H1 (cell line): ENCODE data around the gene MUC5B. TPM values are rescaled to one million over a fixed set of nuclear protein-coding genes. Genes with fewer than 3 reads are reported as not detected.
"Not testable (repeated sequence)": the region's sequence is repeated elsewhere in the genome, so short reads cannot be mapped to it uniquely, and the experiment has no call there.

ENCODE experiments used
- CTCF ChIA-PET: fragments of 300-600 bp; sonication (Branson Sonifier 250); formaldehyde crosslinking; loops from one replicate; lab custom pipeline; 2021; ENCODE audit not compliant: partially characterized antibody; lab: Charles Lee
- POLR2A ChIA-PET: fragments of 300-600 bp; sonication (Branson Sonifier 250); formaldehyde crosslinking; loops from one replicate; lab custom pipeline; 2021; ENCODE audit warnings: inconsistent platforms; ENCODE audit not compliant: partially characterized antibody; lab: Charles Lee
- DNase-seq, 2 experiments: peaks; one replicate each; pipeline versions ENCODE4 v3.0.0 to v3.0.0-alpha.2; 2010 to 2022; ENCODE audit warnings: low spot score in 2 of 2, low read depth in 1 of 2, mixed read lengths in 1 of 2
- FAIRE-seq: peaks from 2 replicates; lab custom pipeline; 2011; peaks lifted over from hg19 to GRCh38; lab: Jason Lieb, UNC
- H2AFZ ChIP-seq: 2 replicates; pipeline ENCODE4 v1.8.1; 2012; ENCODE audit warnings: low read length, inconsistent platforms
- H2AK5ac ChIP-seq: 2 replicates; pipeline ENCODE4 v1.6.1; 2013; ENCODE audit warnings: low read depth, low read length
- H2BK120ac ChIP-seq: replicated peaks from 2 replicates; pipeline ENCODE3; 2013; ENCODE audit warnings: low read depth, low read length, inconsistent platforms
- H2BK12ac ChIP-seq: 2 replicates; pipeline ENCODE4 v1.6.1; 2013; ENCODE audit warnings: low read depth, low read length
- H2BK15ac ChIP-seq: 2 replicates; pipeline ENCODE4 v1.6.1; 2013; ENCODE audit warnings: low read length
- H2BK20ac ChIP-seq: 2 replicates; pipeline ENCODE4 v1.6.1; 2013; ENCODE audit warnings: low read length
- H2BK5ac ChIP-seq: 2 replicates; pipeline ENCODE4 v1.6.1; 2013; ENCODE audit warnings: low read depth, low read length
- H3K14ac ChIP-seq: 2 replicates; pipeline ENCODE4 v1.6.1; 2013; ENCODE audit warnings: inconsistent platforms; ENCODE audit not compliant: insufficient read length
- H3K18ac ChIP-seq: 2 replicates; pipeline ENCODE4 v1.6.1; 2013; ENCODE audit warnings: low read length; ENCODE audit errors: extremely low read depth
- H3K23ac ChIP-seq: 2 replicates; pipeline ENCODE4 v1.6.1; 2013; ENCODE audit warnings: inconsistent platforms; ENCODE audit not compliant: insufficient read length
- H3K23me2 ChIP-seq: 2 replicates; pipeline ENCODE4 v1.6.1; 2013; ENCODE audit warnings: low read depth, low read length
- H3K27ac ChIP-seq: 2 replicates; pipeline ENCODE4 v1.6.1; 2011; ENCODE audit warnings: low read depth, low read length, inconsistent platforms
- H3K27me3 ChIP-seq, 4 experiments: replicated peaks in 1 of 4; 1 replicate in 1 of 4; 2 replicates in 3 of 4; pipeline versions ENCODE4 v1.6.1 to v1.8.1; 2011 to 2013; ENCODE audit warnings: low read length in 3 of 4, mild to moderate bottlenecking in 3 of 4, inconsistent platforms in 2 of 4, mixed read lengths in 2 of 4, moderate library complexity in 1 of 4; ENCODE audit not compliant: control insufficient read depth in 3 of 4, insufficient read depth in 3 of 4; ENCODE audit errors: extremely low read depth in 1 of 4
- H3K36me3 ChIP-seq, 4 experiments: 2 replicates each; pipeline versions ENCODE4 v1.6.1 to v1.8.1; 2011 to 2013; ENCODE audit warnings: mild to moderate bottlenecking in 4 of 4, low read length in 3 of 4, moderate library complexity in 2 of 4, control low read depth in 1 of 4, inconsistent platforms in 1 of 4; ENCODE audit not compliant: insufficient read depth in 4 of 4, control insufficient read depth in 2 of 4
- H3K4ac ChIP-seq: replicated peaks from 2 replicates; pipeline ENCODE3; 2013; ENCODE audit warnings: low read length, low read depth, mixed read lengths, inconsistent platforms; ENCODE audit not compliant: insufficient read length
- H3K4me1 ChIP-seq, 4 experiments: replicated peaks in 1 of 4; 1 replicate in 1 of 4; 2 replicates in 3 of 4; pipeline versions ENCODE4 v1.6.1 to v1.8.1; 2011 to 2013; ENCODE audit warnings: low read length in 3 of 4, inconsistent platforms in 2 of 4, mixed read lengths in 1 of 4; ENCODE audit not compliant: insufficient read depth in 4 of 4, control insufficient read depth in 3 of 4
- H3K4me2 ChIP-seq, 2 experiments: 2 replicates each; pipeline versions ENCODE4 v1.6.1 to v1.8.1; 2011 to 2013; ENCODE audit warnings: low read depth in 2 of 2, low read length in 2 of 2, control low read depth in 1 of 2, inconsistent platforms in 1 of 2, mild to moderate bottlenecking in 1 of 2; ENCODE audit not compliant: insufficient read depth in 1 of 2
- H3K4me3 ChIP-seq, 4 experiments: fragments of 200-600, 300-600 bp in 1 of 4; sonication (generic), shearing (Covaris generic), sonication (Bioruptor Twin) in 1 of 4; 2 replicates each; pipeline versions ENCODE4 v1.5.1 to v1.8.1; 2011 to 2016; ENCODE audit warnings: low read length in 4 of 4, low read depth in 3 of 4, control low read depth in 2 of 4, inconsistent platforms in 2 of 4, mild to moderate bottlenecking in 2 of 4, mixed read lengths in 1 of 4, moderate library complexity in 1 of 4; ENCODE audit not compliant: insufficient read depth in 2 of 4; ENCODE audit errors: extremely low read depth in 1 of 4
- H3K56ac ChIP-seq: replicated peaks from 2 replicates; pipeline ENCODE3; 2013; ENCODE audit warnings: low read depth, mild to moderate bottlenecking, mixed read lengths, low read length, inconsistent platforms; ENCODE audit not compliant: insufficient read length
- H3K79me1 ChIP-seq: 2 replicates; pipeline ENCODE4 v1.6.1; 2013; ENCODE audit warnings: low read depth, low read length, control low read depth
- H3K79me2 ChIP-seq, 2 experiments: 2 replicates each; pipeline versions ENCODE4 v1.6.1 to v1.8.1; 2012 to 2013; ENCODE audit warnings: low read length in 2 of 2, mild to moderate bottlenecking in 2 of 2, inconsistent platforms in 1 of 2; ENCODE audit not compliant: insufficient read depth in 2 of 2, control insufficient read depth in 1 of 2
- H3K9ac ChIP-seq, 4 experiments: replicated peaks in 1 of 4; 1 replicate in 1 of 4; 2 replicates in 3 of 4; pipeline versions ENCODE4 v1.6.1 to v1.8.1; 2011 to 2013; ENCODE audit warnings: low read depth in 3 of 4, low read length in 3 of 4, control low read depth in 2 of 4, mild to moderate bottlenecking in 2 of 4, moderate library complexity in 2 of 4, inconsistent platforms in 1 of 4; ENCODE audit errors: extremely low read depth in 1 of 4
- H3K9me3 ChIP-seq, 2 experiments: 2 replicates each; pipeline versions ENCODE4 v1.6.1 to v1.8.1; 2012 to 2013; ENCODE audit warnings: mild to moderate bottlenecking in 2 of 2, moderate library complexity in 2 of 2, control low read depth in 1 of 2, inconsistent platforms in 1 of 2, low read depth in 1 of 2, low read length in 1 of 2, mixed read lengths in 1 of 2; ENCODE audit not compliant: insufficient read depth in 2 of 2
- H4K20me1 ChIP-seq, 2 experiments: replicated peaks in 1 of 2; 2 replicates each; pipeline versions ENCODE3 to v1.8.1; 2011 to 2013; ENCODE audit warnings: inconsistent platforms in 2 of 2, low read length in 2 of 2, mild to moderate bottlenecking in 1 of 2; ENCODE audit not compliant: insufficient read depth in 2 of 2, control insufficient read depth in 1 of 2
- H4K5ac ChIP-seq: 2 replicates; pipeline ENCODE4 v1.6.1; 2013; ENCODE audit warnings: low read length, low read depth, mixed read lengths, inconsistent platforms; ENCODE audit not compliant: insufficient read length
- H4K8ac ChIP-seq: 2 replicates; pipeline ENCODE4 v1.8.0; 2013; ENCODE audit warnings: mild to moderate bottlenecking, moderate library complexity, low read length, inconsistent platforms; ENCODE audit not compliant: insufficient read depth; ENCODE audit errors: extremely low read depth
- H4K91ac ChIP-seq: replicated peaks from 2 replicates; pipeline ENCODE3; 2013; ENCODE audit warnings: low read length, mixed read lengths, inconsistent platforms; ENCODE audit not compliant: insufficient read length
- WGBS, 2 experiments: shearing (Covaris generic) in 1 of 2; methylation state at CpG; one replicate each; pipeline versions ENCODE4 v1.1.6 to v1.1.7; 2013 to 2015; ENCODE audit warnings: low lambda C conversion rate in 2 of 2, mixed read lengths in 2 of 2, inconsistent platforms in 1 of 2, low coverage in 1 of 2, missing lambda C conversion rate in 1 of 2; ENCODE audit not compliant: insufficient replicate concordance in 2 of 2, insufficient coverage in 1 of 2, insufficient read length in 1 of 2; ENCODE audit errors: extremely low coverage in 1 of 2, missing lambda C conversion rate in 1 of 2; 5-methylcytosine and 5-hydroxymethylcytosine counted together
- polyA plus RNA-seq, 7 experiments: library from polyadenylated mRNA; depleted of rRNA in 3 of 7; stranded (reverse) in 5 of 7; unstranded in 2 of 7; fragments of >200 nt in 5 of 7; fragments of 200-250 nt in 2 of 7; gene quantifications; 1 replicate in 5 of 7; 2 replicates in 1 of 7; 4 replicates in 1 of 7; pipeline versions ENCODE4 v1.2.1 to v1.2.3, GENCODE V29; 2011 to 2013; ENCODE audit warnings: missing spikeins in 2 of 7, mixed read lengths in 2 of 7
- total RNA-seq: library from RNA; stranded (reverse); fragmentation: NEBNext Ultra II Directional; extraction: Animal tissue kit (Norgen Biotek cat#: 25700); gene quantifications from 2 replicates; pipeline ENCODE4 v1.2.1, GENCODE V29; 2021

Gene MUC5B
- total and polyA plus RNA-seq, 2 of the 8 experiments (the other 6 are each of a cell fraction or from before 2014, with no cell fraction given): 0.02 to 0.03 TPM

DNA sequence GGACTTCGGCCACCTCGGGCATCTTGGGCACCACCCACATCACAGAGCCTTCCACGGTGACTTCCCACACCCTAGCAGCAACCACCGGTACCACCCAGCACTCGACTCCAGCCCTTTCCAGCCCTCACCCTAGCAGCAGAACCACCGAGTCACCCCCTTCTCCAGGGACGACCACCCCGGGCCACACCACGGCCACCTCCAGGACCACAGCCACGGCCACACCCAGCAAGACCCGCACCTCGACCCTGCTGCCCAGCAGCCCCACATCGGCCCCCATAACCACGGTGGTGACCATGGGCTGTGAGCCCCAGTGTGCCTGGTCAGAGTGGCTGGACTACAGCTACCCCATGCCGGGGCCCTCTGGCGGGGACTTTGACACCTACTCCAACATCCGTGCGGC lies 20.7 kb downstream of the MUC5B start:
- WGBS, 2 experiments: 95% methylated on average over 10 of the region's 18 CpGs; no CpG with 5 or more reads in 1 of the 2 experiments
- H3K23me2 ChIP-seq, POLR2A ChIA-PET, H3K23ac ChIP-seq, H2BK15ac ChIP-seq, H3K36me3 ChIP-seq, H3K4ac ChIP-seq, H4K91ac ChIP-seq, H2AK5ac ChIP-seq, H3K4me3 ChIP-seq, H3K27me3 ChIP-seq, H2BK120ac ChIP-seq, H3K4me1 ChIP-seq, CTCF ChIA-PET, H3K18ac ChIP-seq, H3K79me1 ChIP-seq, H3K9ac ChIP-seq, H4K20me1 ChIP-seq, H4K5ac ChIP-seq, H3K56ac ChIP-seq, H2BK5ac ChIP-seq, H2BK12ac ChIP-seq, H3K79me2 ChIP-seq, H2BK20ac ChIP-seq, DNase-seq, H3K27ac ChIP-seq, H3K4me2 ChIP-seq, H3K14ac ChIP-seq, FAIRE-seq, H2AFZ ChIP-seq, H4K8ac ChIP-seq: not testable (repeated sequence)
- peaks cover 6 to 61% of the 10 kb centered on the region in 2 experiments; a peak in 3 of 4 replicates for H3K9me3 ChIP-seq

GRCh38 chr11:1244557-1244956 lies 21.7 kb downstream of the MUC5B start:
- H4K20me1 ChIP-seq, H3K23ac ChIP-seq, H4K8ac ChIP-seq, H2BK5ac ChIP-seq, H3K36me3 ChIP-seq, H2BK12ac ChIP-seq, H2BK120ac ChIP-seq, H3K4me2 ChIP-seq, H3K4me1 ChIP-seq, H3K27me3 ChIP-seq, H2BK20ac ChIP-seq, CTCF ChIA-PET, H3K79me2 ChIP-seq, H3K18ac ChIP-seq, H3K23me2 ChIP-seq, H3K56ac ChIP-seq, H3K27ac ChIP-seq, H3K4me3 ChIP-seq, H2BK15ac ChIP-seq, H3K4ac ChIP-seq, H3K9ac ChIP-seq, POLR2A ChIA-PET, H2AFZ ChIP-seq, H3K79me1 ChIP-seq, FAIRE-seq, H4K5ac ChIP-seq, DNase-seq, H3K14ac ChIP-seq, H4K91ac ChIP-seq, H2AK5ac ChIP-seq: not testable (repeated sequence)
- WGBS, 2 experiments: 100% methylated on average over 2 of the region's 9 CpGs; no CpG with 5 or more reads in 1 of the 2 experiments
- peaks cover 7 to 70% of the 10 kb centered on the region in 2 experiments; a peak in 3 of 4 replicates for H3K9me3 ChIP-seq
